Activated CD4-positive, alpha-beta T cell treated with anti-CD3 and anti-CD28 coated beads for 48 hours (primary cell): ENCODE results near the gene CYP2A6.
"Not testable (repeated sequence)": the region's sequence is repeated elsewhere in the genome, so short reads cannot be mapped to it uniquely, and the experiment has no call there.

Experiments used
- DNase-seq: peaks from one replicate; pipeline ENCODE4 v3.0.0-alpha.2; 2020

CYP2A6 gene

DNA sequence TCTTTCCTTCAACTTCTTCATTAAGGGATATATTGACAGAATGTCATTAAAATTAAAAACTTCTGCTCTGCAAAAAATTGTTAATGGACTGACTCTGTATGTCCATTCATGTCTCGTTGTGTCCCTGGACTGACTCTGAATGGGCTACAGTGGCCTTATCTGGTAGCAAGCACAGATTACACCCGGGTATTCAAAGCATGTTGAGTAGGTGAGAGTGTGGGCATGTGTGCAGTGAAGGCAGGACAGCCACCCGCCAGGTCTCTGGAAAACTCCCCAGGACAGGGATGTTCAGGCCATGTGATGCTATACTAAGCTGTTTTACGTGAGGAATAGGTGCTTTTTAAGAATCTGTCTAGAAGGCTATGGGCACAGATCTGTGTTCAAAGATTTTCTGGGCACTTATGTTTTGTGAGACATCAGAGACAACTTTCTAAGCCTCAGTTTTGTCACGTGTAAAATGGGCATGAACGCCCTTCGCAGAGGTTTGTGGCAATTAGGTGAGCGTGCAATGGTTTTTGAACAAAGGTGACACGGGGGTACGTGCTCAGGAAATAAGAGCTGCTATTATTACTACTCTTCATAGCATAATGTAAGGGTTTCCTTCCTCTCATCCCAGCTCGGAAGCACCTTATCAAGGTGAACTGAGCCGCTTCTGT, 7.1 kb downstream of the CYP2A6 start:
- not testable (repeated sequence) for DNase-seq

DNA sequence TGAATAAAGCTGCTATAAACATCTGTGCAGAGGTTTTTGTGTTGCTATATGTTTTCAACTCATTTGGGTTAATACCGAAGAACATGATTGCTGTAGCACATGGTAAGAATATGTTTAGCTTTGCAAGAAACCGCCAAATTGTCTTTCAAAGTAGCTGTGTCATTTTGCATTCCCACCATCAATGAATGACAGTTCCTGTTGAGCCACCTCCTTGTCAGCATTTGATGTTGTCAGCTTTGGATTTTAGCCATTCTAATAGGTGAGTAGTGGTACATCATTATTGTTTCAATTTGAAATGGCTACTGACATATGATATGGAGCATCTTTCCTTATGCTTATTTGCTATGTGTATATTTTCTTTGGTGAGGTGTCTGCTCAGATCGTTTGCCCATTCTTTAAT, 8.2 kb downstream of the CYP2A6 start:
- not testable (repeated sequence) for DNase-seq

DNA sequence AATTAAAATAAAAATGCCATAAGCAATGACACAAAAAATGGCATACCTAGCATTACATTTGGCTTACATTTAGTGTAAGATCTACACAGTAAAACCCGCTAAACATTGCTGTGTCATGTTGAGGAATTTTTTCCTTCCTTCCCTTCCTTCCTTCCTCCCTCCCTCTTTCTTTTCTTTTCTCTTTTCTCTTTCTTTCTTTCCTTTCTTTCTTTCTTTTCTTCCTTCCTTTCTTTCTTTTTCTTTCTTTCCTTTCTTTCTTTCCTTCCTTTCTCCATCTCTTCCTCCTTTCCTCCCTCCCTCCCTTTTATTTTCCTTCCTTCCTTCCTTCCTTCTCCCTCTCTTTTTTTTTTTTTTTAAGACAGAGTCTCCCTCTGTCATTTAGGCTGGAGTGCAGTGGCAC, 11.8 kb downstream of the CYP2A6 start:
- DNase-seq = not testable (repeated sequence)

DNA sequence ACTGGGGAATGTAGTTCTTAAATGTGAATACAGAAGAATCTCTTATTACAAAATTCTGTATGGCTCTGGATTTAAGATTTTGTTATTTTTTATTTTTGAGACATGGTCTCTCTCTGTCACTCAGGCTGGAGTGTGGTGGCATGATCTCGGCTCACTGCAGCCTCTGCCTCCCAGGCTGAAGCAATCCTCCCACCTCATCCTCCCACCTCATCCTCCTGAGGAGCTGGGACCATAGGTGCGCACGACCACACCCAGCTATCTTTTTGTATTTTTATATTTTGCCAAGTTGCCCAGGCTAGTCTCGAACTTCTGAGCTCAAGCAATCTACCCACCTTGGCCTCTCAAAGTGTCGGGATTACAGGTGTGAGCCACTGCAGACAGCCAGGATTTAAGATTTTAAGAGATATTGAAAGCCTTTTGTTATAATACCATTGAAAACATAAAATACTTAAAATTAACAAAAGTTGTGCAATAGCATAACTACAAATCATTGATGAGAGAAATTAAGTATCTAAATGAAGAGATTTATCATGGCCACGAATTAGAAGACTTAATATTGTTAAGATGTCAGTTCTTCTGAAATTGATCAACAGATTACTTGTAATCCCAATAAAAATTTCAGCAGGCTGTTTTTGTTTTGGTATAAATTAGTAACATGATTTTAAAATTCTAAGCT, 13.4 kb downstream of the CYP2A6 start:
- DNase-seq = no peak

DNA sequence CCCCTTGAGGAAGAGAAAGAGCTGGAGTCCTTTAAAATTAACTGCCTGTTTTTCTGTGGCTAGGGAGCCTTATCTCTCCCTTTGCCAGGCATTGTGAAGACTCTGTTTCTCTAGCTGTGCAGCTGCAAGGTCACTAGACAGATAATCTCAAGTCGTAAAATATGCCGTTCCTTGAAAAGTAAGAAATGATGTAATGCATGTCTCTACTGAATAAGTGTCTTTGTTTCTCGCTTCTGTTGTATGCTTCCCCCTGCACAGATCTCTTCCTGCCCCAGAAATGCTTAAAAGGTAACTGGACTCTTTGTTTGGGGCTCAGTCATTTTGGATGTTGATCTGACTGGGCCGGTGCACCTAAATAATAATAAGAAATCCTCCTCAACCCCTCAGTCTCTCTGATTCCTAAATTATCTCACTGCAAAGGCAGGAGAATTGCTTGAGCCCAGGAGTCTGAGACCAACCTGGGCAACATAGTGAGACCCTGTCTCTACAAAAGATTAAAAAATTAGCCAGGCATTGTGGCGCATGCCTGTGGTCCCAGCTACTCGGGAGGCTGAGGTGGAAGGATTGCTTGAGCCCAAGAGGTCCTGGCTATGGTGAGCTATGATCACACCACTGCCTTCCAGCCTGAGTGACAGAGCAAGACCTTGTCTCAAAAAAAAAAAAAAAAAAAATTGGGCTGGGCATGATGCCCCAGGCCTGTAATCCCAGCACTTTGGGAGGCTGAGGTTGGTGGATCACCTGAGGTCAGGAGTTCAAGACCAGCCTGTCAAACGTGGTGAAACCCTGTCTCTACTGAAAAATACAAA, 16.3 kb downstream of the CYP2A6 start:
- not testable (repeated sequence) for DNase-seq

DNA sequence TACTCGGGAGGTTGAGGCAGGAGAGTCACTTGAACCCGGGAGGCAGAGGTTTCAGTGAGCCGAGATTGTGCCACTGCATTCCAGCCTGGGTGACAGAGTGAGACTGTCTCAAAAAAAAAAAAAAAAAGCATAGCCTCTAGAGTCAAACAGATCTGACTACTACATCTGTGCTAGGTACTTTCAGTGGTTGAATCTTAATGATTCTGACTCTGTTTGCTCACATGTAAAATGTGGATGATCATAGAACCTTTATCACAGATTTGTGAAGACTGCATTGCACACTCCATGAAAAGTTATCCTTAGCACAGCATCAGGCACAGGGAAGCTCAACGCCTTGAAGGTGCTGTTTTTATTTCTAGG, 17.8 kb downstream of the CYP2A6 start:
- not testable (repeated sequence) for DNase-seq

DNA sequence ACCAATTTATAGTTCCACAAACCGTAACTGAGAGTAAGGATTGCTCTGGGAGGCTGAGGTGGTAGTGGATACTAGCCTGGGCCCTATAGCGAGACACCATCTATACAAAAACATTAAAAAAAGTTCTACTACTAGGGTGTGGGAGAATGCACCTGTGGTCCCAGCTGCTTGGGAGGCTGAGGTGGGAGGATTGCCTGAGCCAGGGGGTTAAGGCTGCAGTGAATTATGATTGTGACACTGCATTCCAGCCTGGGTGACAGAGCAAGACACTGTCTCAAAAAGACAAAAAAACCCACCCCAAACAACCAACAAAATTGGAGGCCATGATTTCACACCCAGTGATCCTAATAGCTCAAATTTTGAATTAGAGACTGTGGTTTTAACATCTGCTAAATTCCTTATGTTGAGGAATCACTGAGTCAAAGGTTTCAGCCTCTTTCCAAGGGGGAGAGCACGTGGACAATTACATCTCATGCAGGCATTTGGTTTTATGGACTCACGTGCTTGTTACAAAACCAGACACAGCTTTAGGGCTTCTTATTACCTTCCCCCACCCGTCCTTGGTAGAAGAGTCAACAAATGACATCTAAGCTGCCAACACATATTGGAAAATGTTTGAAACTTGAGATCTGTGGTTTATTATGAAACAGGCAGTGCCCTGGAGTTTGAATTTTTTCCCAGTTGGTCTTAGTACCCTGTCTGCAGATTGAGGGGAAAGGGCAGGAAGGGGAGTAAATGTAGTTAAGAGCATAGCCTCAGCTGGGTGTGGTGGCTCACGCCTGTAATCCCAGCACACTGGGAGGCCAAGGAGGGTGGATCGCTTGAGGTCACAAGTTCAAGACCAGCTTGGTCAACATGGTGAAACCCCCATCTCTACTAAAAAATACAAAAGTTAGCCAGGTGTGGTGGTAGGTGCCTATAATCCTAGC, 18.5 kb downstream of the CYP2A6 start:
- DNase-seq = no peak

DNA sequence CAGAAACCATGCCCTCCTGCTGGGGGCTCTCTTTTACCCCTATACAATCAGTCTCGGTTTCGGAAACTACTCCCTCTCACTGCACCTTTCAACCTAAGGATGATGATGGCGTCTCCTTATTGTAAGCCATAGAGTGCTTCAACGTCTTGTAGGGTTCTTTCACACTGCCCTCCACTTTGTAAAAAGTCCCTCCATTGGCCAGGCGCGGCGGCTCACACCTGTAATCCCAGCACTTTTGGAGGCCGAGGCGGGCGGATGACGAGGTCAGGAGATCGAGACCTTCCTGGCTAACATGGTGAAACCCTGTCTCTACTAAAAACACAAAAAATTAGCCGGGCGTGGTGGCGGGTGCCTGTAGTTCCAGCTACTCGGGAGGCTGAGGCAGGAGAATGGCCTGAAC, 19.5 kb downstream of the CYP2A6 start:
- not testable (repeated sequence) for DNase-seq

DNA sequence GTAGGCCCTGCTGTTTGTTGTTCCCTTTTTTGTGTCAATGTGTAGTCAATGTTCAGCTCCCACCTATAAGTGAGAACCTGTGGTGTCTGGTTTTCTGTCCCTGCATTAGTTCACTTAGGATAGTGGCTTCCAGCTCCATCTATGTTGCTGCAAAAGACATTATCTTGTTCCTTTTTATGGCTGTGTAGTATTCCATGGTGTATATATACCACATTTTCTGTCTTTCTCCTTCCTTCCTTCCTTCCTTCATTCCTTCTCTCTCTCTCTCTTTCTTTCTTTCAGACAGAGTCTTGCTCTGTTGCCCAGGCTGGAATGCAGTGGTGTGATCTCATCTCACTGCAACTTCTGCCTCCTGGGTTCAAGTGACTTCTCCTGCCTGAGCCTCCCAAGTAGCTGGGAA, 21.0 kb downstream of the CYP2A6 start:
- no peak for DNase-seq

DNA sequence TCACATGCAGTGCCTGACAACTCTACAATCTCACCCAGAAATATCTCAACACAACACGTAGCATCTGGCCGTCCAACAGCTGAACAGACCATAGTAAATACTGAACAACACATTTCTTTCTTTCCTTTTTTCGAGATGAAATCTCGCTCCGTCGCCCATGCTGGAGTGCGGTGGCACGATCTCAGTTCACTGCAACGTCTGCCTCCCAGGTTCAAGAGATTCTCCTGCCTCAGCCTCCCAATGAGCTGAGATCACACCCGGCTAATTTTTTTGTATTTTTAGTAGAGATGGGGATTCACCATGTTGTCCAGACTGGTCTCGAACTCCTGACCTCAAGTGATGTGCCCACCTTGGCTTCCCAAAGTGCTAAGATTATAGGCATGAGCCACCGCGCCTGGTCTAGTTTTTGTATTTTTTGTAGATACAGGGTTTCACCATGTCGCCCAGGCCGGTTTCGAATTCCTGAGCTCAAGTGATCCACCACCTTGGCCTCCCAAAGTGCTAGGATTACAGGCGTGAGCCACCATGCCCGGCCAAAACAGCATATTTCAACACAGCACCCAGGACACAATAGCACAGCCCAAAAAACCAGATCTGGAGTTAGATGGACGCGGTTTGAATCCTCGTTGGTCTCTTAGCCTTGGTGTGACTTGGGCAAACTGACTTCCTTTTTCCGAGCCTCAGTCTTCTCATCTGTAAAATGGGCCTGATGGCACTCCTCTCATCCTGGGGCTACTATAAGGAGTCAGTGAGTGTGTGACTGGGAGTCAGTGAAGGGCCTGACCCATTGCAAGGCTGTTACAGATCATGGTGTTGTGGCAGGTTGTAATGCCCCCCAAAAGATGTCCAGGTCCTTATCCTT, 22.6 kb downstream of the CYP2A6 start:
- DNase-seq = no peak

DNA sequence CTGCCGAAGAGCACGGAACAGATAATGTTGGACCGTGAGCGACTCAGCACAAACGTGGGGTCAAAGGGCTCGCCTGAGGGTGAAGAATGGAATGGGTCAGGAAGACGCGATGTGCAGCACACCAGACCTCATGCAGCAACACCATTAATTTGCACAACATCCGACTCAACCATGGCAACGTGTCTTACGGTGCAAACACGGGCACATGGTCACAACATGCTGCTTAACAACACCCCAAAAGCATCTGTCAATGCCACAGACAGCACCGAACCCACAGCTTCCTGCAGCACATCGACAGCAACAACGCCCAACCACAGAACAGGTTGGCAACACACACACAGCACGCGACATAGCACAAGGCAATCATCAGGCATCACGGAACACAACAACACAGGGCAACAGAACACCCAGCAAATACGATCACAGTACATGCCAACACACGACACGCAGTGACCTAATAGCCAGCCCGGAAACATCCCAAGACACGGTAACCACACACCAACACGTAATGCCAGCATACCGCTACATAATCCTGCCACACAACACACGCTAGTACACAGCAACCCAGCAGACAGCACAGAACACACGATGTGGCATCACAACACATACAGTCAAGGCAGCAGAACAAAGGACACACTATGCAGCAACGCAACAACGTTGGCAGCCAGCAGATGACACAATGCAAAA, 23.4 kb downstream of the CYP2A6 start:
- DNase-seq = not testable (repeated sequence)

DNA sequence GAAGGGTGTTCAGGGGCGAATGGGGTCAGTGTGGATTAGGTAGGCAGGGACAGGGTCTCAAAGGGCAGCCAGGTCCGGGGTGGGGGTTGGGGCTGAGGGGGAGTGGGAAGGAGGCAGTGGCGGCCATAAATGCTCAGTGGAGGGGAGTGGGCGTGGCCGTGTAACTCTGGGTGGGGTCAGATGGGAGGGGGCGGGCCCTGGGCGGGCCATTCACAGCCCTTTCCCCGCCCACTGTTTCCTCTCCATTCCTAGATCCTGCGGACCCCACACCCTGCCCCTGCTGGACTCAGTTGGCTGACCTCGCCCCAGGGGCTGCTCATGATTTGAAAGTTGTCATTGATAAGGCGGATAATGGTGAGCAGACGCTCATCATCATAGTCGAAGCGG, 23.9 kb downstream of the CYP2A6 start:
- DNase-seq = not testable (repeated sequence)

DNA sequence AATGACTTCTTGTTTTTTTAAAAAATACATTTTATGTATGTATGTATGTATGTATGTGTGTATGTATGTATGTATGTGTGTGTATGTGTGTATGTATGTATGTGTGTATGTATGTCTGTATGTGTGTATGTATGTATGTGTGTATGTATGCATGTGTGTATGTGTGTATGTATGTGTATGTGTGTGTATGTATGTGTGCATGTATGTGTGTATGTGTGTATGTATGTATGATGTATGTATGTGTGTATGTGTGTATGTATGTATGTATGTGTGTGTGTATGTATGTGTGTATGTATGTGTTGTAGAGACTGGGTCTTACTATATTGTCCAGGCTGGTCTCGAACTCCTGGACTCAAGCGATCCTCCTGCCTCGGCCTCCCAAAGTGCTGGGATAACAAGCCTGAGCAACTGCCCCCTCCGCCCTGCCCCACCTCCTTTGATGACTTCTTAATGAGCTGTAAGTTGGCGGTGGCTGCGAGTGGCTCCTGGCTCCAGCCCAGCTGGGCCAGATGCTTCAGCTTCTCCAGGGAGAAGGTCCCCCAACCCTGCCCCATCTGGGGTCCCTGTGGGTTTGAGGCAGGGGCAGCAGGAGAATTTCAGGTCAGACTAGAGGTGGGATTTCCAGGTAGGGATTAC, 24.7 kb downstream of the CYP2A6 start:
- DNase-seq = not testable (repeated sequence)

DNA sequence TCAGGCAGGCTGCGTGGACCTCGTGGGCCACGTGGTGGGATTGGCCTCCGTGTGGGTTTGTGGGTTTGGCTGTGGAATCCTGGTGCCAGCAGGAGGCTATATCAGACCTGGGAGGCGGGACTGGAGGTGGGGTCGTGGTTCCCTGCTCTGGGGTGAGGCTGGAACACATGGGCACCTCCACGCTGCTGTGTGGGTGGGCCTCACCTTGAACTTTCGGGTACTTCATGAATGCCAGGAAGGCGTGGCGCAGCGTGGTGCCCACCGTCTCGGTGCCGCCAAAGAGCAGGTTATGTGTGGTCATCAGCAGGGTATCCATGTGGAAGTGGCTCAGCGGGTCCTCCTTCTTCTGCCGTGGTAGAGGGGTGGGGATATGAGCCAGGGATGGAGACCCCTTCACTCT, 25.3 kb downstream of the CYP2A6 start:
- DNase-seq = not testable (repeated sequence)

DNA sequence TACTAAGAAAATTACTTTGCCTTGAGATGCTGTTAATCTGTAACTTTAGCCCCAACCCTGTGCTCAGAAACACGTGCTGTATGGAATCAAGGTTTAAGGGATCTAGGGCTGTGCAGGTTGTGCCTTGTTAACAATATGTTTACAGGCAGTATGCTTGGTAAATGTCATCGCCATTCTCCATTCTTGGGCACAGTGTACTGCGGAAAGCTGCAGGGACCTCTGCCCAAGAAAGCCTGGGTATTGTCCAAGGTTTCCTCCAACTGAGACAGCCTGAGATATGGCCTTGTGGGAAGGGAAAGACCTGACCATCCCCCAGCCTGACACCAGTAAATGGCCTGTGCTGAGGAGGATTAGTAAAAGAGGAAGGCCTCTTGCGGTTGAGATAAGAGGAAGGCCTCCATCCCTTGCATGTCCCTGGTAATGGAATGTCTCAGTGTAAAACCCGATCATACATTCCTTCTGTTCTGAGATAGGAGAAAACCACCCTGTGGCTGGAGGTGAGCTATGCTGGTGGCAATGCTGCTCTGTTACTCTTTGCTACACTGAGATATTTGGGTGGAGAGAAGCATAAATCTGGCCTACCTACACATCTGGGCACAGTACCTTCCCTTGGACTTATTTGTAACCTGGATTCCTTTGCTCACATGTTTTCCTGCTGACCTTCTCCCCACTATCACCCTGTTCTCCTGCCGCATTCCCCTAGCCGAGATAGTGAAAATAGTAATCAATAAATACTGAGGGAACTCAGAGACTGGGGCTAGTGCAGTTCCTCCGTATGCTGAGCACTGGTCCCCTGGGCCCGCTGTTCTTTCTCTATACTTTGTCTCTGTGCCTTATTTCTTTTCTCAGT, 27.3 kb downstream of the CYP2A6 start:
- not testable (repeated sequence) for DNase-seq

DNA sequence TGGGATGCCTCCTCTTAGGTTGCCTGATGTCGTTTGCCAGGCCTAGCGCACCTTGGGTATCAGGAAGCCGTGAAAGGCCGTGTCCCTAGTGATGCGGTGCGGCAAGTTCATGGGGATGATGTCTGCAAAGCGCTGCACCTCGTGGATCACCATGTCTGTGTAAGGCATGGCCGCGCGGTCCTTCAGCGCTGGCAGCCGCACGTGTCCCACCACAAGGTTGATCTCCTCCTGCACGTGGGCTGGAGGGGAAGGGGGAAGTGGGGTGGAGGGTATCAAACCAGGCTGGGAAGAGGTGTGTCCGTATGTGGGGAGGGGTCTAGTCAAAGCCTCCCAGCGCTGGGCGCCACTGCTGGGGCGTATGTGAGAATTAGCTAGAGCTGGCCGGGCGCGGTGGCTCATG, 28.1 kb downstream of the CYP2A6 start:
- no peak for DNase-seq

DNA sequence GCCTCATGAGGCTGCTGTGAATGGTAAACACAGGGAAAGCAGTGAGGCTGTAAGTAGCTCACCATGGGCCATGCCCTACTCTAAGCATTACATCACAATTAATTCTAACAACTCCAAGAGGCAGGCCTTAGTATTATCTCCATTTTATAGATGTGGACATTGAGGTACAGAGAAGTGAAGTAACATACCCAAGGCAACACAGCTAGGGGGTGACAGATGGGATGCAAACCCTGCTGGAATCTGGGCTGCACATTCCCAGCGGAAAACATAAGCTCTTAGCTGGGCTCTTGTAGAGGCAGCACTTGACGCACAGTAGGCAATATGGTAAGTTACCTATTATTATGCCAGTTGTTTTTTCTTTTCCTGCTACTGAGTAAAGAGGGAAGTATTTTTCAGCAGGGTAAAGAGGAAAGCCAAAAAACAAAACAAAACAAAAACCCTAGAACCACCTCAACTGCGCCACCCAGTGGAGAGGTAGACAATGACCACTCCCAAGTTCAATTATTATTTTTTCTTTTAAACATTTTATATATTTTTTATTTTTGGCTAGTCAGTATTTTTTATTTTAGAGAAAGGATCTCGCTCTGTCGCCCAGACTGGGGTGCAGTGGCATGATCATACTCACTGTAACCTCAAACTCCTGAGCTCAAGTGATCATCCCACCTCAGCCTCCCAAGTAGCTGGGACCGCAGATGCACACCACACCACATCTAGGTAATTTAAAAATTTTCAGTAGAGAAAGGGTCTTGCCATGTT, 30.6 kb downstream of the CYP2A6 start:
- peak; percentile 72 for DNase-seq

DNA sequence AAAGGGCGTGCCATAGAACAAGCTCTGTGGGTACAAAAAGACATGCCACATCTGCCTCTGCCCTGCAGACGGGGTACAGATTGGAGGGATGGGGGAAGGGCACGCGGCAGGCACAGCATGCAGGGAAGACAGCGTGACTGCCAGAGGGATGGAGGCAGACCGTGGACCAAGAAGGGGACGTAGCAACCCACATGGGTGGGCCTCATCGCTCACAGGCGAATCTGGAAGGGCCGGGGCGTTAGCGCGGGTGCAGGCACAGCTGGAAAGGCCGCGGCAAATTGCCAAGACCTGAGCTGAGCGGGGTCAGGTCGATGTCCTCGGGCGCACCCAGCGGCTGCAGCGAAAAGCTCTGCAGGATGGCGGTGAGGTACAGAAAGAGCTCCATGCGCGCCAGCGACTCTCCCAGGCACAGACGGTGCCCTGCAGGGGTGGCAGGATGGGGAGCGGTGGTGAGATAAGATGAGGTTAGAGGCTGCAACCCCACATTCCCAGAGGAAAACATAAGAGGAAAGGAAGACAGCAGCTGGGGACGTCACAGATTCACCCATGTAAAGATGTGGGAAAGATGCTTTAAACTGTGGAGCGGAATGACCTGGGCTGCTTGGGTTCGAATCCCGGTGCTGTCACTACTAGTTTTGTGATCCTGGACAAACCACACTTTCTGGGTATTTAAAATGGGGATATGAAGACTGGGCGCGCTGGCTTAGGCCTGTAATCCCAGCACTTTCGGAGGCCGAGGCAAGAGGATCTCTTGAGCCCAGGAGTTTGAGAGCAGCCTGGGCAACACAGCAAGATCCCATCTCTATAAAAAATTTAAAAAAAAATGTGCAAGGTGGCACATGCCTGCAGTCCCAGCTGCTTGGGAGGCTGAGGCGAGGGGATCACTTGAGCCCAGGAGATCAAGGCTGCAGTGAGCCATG, 31.5 kb downstream of the CYP2A6 start:
- DNase-seq = peak; percentile 84
